Large intestine (tissue), 3 donors: ENCODE data around the gene COX6A1. TPM values are rescaled to one million over a fixed set of nuclear protein-coding genes. Genes with fewer than 3 reads are reported as not detected.

ENCODE experiments used
- DNase-seq, 2 donors: peaks; one replicate each; pipeline versions ENCODE4 v3.0.0 to v3.0.0-alpha.2; 2013
- H3K27ac ChIP-seq: one replicate; pipeline ENCODE4 v1.5.1; 2013; ENCODE audit warnings: low read length
- H3K27me3 ChIP-seq: 2 replicates; pipeline ENCODE4 v1.6.1; 2013; ENCODE audit warnings: low read length; ENCODE audit not compliant: control insufficient read depth, insufficient read depth
- H3K36me3 ChIP-seq: 2 replicates; pipeline ENCODE4 v1.6.1; 2013; ENCODE audit warnings: low read length; ENCODE audit not compliant: control insufficient read depth, insufficient read depth
- H3K4me1 ChIP-seq: one replicate; pipeline ENCODE4 v1.6.1; 2013; ENCODE audit warnings: low read length; ENCODE audit not compliant: control insufficient read depth, insufficient read depth
- H3K4me3 ChIP-seq: one replicate; pipeline ENCODE4 v1.5.1; 2013; ENCODE audit warnings: low read length
- H3K9me3 ChIP-seq: one replicate; pipeline ENCODE4 v1.6.1; 2013; ENCODE audit warnings: mild to moderate bottlenecking, low read depth, low read length, moderate library complexity; ENCODE audit not compliant: control insufficient read depth
- WGBS: methylation state at CpG from one replicate; pipeline ENCODE4 v1.1.5; 2013; ENCODE audit warnings: low lambda C conversion rate; ENCODE audit not compliant: insufficient coverage; 5-methylcytosine and 5-hydroxymethylcytosine counted together
- polyA plus RNA-seq: library from polyadenylated mRNA; unstranded; fragments of 120-200 nt; gene quantifications from one replicate; pipeline ENCODE4 v1.2.1, GENCODE V29; 2013

The COX6A1 gene
- polyA plus RNA-seq, 1 donor, result 402 TPM

DNA sequence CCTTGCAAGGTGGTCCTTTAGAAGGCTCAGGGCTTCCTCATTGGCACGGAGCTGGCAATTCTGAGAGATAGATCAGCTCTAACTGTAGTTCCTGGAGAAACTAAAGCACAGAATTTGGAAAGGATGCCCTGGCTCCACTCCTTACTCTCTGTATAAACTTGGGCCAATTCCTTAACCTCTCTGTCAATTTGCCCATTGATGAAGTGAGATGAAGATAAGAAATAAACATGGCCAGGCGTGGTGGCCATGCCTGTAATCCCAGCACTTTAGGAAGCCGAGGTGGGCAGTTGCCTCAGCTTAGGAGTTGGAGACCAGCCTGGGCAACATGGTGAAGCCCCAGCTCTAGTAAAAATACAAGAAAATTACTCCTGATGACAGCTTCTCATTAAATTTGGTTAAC, 34.0 kb upstream of the COX6A1 start:
- no peak overlapping the region for H3K4me3 ChIP-seq
- no peaks in the 10 kb centered on the region for H3K9me3 ChIP-seq
- H3K27ac ChIP-seq, result no peak overlapping the region
- DNase-seq, result no peak
- H3K36me3 ChIP-seq, result no peaks in the 10 kb centered on the region
- peaks cover 2% of the 10 kb centered on the region for H3K4me1 ChIP-seq
- no CpG with 5 or more reads among the region's 3 CpGs for WGBS
- H3K27me3 ChIP-seq, result peaks cover 2% of the 10 kb centered on the region

DNA sequence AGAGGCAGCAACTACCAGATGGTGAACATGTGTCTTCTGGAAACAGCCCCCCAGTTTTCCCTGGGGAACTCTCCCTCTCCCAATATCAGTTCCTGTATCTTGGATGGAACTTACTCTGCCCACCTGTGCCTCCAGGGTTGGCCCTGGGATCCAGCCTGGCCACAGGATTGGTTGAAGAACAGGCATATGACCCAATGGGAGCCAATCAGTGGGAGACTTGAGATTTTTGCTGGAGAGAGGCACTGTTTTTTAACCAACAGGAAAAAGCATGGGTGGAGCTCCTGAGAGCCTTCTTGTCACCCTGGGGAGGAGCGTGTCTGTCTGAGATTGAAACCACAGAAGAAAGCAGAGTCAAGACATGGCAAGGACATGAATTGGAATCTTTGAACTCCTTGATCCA, 33.6 kb upstream of the COX6A1 start:
- no peak for DNase-seq
- H3K27me3 ChIP-seq, result peaks cover 2% of the 10 kb centered on the region
- no peak overlapping the region for H3K27ac ChIP-seq
- no peak overlapping the region for H3K4me3 ChIP-seq
- H3K4me1 ChIP-seq, result peaks cover 2% of the 10 kb centered on the region
- H3K36me3 ChIP-seq, result no peaks in the 10 kb centered on the region
- WGBS, result no CpG with 5 or more reads among the region's 1 CpG
- no peaks in the 10 kb centered on the region for H3K9me3 ChIP-seq

DNA sequence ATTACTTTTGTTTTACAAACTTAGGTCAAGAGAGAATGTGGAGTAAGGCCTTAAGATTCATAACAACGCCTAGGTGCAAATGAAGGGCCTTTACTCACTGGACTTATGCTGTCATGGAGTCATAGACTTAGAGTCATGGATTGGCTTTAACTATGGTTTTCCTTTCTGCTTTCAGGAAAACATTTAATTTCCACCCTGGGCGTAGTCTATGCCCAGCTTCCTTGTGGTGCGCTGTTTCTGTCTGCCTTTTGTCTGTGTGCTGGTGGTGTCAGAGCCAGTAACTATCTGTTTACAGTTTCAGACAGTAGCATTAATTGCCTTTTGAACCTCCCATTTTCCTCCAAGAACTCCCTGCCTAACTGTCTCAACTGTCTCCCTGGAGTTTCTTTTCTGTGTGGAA, 31.8 kb upstream of the COX6A1 start:
- Histone ChIP-seq H3K36me3 (no peaks in the 10 kb centered on the region), H3K27ac (no peak overlapping the region), H3K4me3 (no peak overlapping the region), H3K9me3 (no peaks in the 10 kb centered on the region), H3K27me3 (peaks cover 2% of the 10 kb centered on the region), H3K4me1 (peaks cover 2% of the 10 kb centered on the region)
- DNase-seq, result no peak
- no CpG with 5 or more reads among the region's 3 CpGs for WGBS

DNA sequence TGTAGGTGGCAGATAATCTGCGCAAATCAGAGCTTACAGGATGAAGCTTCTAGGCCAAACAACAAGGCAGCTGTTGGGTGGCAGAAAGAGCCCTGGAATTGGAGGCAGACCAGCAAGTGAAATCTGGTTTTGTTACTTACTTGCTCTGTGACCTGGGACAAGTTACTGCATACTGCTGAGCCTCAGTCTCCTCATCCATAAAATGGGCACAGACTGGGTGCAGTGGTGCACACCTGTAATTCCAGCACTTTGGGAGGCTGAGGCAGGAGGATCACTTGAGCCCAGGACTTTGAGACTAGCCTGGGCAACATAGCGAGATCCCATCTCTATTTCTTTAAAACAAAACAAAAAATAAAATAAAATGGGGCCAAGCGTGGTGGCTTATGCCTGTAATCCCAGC, 31.4 kb upstream of the COX6A1 start:
- H3K4me3 ChIP-seq, result no peak overlapping the region
- H3K4me1 ChIP-seq, result peaks cover 2% of the 10 kb centered on the region
- H3K27me3 ChIP-seq, result peaks cover 2% of the 10 kb centered on the region
- H3K9me3 ChIP-seq, result no peaks in the 10 kb centered on the region
- no peak for DNase-seq
- H3K27ac ChIP-seq, result no peak overlapping the region
- no peaks in the 10 kb centered on the region for H3K36me3 ChIP-seq
- 100% methylated on average over 1 of the region's 3 CpGs for WGBS

DNA sequence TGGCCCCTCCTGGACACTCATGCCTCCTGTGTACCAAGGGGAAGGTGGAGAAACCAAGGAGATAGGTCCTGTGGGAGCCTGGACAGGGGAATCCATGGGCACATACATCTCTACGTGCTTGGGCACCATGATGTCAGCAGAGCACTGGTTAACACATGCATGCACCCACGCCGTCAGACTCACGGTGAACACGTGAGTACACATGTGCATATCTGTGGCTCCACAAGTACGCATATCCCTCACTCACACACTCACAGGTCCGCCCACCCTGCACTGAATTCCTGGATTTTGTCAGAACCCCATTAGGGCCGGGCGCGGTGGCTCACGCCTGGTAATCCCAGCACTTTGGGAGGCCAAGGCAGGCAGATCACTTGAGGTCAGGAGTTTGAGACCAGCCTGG, 29.1 kb upstream of the COX6A1 start:
- H3K4me1 ChIP-seq, result peaks cover 7% of the 10 kb centered on the region
- H3K4me3 ChIP-seq, result no peak overlapping the region
- no CpG with 5 or more reads among the region's 11 CpGs for WGBS
- H3K9me3 ChIP-seq, result no peaks in the 10 kb centered on the region
- no peak overlapping the region for H3K27ac ChIP-seq
- no peaks in the 10 kb centered on the region for H3K36me3 ChIP-seq
- peaks cover 2% of the 10 kb centered on the region for H3K27me3 ChIP-seq
- DNase-seq, result no peak

DNA sequence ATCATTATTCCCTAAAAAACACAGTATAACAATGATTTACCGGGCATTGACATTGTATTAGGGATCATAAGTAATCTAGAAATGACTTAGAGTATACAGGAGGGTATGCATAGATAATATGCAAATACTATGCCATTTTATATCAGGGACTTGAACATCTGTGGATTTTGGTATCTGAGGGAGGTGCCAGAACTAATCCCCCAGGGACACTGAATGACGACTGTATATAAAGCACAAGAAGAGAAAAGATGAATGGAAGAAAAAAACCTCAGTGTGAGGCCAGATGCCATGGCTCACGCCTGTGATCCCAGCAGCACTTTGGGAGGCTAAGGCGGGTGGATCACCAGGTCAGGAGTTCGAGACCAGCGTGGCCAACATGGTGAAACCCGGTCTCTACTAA, 25.5 kb upstream of the COX6A1 start:
- DNase-seq, result no peak
- Histone ChIP-seq H3K4me3 (no peak overlapping the region), H3K4me1 (peaks cover 12% of the 10 kb centered on the region), H3K27me3 (no peaks in the 10 kb centered on the region), H3K36me3 (no peaks in the 10 kb centered on the region), H3K9me3 (no peaks in the 10 kb centered on the region), H3K27ac (no peak overlapping the region)
- 80% methylated on average over 1 of the region's 7 CpGs for WGBS

DNA sequence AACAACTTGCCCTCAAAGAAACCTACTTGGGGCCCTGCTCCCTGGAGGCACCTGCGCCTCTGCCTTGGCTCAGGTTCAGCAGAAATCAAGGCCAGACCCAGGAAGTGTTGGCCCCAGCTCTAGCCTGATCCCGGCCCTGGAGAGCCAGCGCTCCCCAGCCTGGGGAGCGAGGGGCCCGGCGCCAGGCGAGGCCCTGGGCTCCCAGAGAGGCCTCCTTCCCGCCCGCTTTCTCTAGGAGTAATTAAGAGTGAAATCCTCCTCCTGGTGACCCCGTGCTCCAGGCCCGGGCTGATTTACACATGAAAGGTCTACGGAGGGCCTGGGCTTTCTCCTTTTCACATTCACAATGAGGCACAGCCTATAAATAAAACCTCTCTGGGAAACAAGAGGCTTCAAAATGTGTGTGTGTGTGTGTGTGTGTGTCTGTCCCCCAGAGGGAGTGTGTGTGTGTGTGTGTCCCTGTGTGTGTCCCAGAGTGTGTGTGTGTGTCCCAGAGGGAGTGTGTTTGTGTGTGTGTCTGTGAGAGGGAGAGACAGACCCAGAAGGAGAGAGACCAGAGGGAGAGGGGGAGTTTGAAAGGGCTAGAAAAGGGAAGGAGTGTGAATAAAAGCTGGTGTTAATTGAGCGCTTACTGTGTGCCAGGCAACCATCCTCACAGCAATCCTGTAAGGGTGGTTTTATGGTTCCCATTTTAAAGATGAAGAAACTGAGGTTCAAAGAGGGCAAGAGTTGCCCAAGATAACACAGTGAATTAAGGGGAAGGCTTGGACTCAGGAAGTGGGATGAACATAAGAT, 23.8 kb upstream of the COX6A1 start:
- no peak overlapping the region for H3K4me3 ChIP-seq
- peak; percentile 29 to 80 for DNase-seq
- WGBS, result 100% methylated on average over 1 of the region's 13 CpGs
- no peaks in the 10 kb centered on the region for H3K27me3 ChIP-seq
- no peaks in the 10 kb centered on the region for H3K36me3 ChIP-seq
- H3K9me3 ChIP-seq, result no peaks in the 10 kb centered on the region
- H3K27ac ChIP-seq, result peak overlapping the region; percentile 30
- peaks cover 12% of the 10 kb centered on the region for H3K4me1 ChIP-seq

DNA sequence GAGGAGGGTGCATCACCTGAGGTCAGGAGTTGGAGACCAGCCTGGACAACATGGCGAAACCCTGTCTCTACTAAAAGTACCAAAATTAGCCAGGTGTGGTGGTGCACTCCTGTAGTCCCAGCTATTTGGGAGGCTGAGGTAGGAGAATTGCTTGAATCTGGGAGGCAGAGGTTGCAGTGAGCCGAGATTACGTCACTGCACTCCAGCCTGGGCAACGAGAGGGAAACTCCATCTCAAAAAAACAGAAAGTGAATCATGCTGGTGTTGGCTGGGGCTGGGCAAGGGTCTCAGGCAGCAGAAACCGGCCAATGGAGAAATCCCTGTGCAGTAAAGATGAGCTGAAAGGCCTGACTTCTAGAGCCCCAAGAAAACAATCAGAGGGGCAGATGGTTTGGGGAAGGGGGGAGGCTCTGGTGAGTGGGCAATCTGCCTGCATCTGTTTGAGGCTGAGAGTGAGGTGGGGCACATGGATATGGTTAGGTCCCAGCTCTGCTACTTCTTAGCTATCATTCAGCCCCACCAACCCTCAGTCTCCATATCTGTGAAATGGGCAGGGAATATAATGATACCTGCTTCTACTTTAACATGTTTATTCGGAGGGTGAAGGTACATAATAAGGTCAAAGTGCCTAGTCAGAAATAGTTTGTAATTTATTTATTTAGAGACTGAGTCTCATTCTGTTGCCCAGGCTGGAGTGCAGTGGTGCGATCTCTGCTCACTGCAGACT, 21.3 kb upstream of the COX6A1 start:
- WGBS, result no CpG with 5 or more reads among the region's 7 CpGs
- Histone ChIP-seq H3K36me3 (no peaks in the 10 kb centered on the region), H3K27me3 (no peaks in the 10 kb centered on the region), H3K27ac (no peak overlapping the region), H3K4me1 (peaks cover 12% of the 10 kb centered on the region), H3K9me3 (no peaks in the 10 kb centered on the region), H3K4me3 (no peak overlapping the region)
- no peak for DNase-seq

DNA sequence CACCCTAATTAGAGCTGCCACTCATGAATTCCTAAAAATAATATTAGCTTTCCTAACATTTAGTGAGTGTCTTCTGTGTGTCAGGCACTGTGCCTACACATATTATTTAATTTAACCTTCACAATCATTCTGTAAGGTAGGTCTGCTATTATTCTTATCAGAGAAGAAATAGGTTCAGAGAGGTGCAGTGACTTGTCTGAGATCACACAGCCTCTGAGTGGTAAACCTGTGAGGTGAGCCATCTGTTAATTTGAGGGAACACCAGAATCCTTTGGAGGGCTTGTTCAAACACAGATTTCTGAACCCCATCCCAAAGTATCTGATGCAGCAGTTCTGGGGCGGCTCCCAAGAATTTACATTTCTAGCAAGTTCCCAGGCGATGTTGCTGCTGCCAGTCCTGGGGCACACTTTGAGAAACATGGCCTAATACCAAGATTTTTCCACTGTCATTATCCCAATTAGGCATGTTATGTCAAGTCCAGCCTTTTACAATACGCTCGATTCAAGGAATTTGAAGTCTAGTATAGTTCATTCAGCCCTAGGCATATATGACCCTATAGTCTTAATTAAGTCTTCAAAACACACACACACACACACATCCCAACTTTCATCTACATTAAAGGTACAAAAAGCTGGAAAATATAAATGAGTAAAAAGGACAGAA, 19.9 kb upstream of the COX6A1 start:
- no peaks in the 10 kb centered on the region for H3K36me3 ChIP-seq
- no CpG with 5 or more reads among the region's 4 CpGs for WGBS
- H3K27me3 ChIP-seq, result no peaks in the 10 kb centered on the region
- no peak overlapping the region for H3K27ac ChIP-seq
- H3K9me3 ChIP-seq, result no peaks in the 10 kb centered on the region
- H3K4me3 ChIP-seq, result no peak overlapping the region
- H3K4me1 ChIP-seq, result peaks cover 12% of the 10 kb centered on the region
- DNase-seq, result no peak

DNA sequence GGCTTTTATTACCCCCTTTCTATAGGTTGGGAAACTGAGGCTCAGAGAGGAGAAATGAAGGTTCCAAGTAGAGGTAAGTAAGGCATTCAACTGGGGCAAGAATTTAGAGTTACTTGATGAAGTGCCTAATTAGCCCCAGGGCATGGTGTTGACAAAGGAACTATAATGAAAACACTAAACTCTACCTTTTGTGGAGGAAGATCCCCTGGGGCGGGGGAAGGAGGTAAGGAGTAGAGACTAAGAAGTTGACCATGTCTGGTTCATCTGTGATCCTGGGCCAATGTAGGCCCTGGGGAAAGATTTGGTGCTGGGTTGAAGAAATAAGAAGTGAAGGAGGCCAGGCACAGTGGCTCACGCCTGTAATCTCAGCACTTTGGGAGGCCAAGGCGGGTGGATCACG, 16.2 kb upstream of the COX6A1 start:
- Histone ChIP-seq H3K27ac (no peak overlapping the region), H3K9me3 (no peaks in the 10 kb centered on the region), H3K4me1 (no peaks in the 10 kb centered on the region), H3K27me3 (no peaks in the 10 kb centered on the region), H3K4me3 (no peak overlapping the region), H3K36me3 (no peaks in the 10 kb centered on the region)
- no peak for DNase-seq
- no CpG with 5 or more reads among the region's 4 CpGs for WGBS
